Right renal cortex interstitium (tissue), 3 donors: ENCODE data around the gene STK32C. TPM values are rescaled to one million over a fixed set of nuclear protein-coding genes. Genes with fewer than 3 reads are reported as not detected.

Source experiments
- DNase-seq, 3 donors: peaks; one replicate each; pipeline ENCODE4 v3.0.0-alpha.2; 2013; ENCODE audit warnings: low read depth in 3 of 3, low spot score in 2 of 3
- polyA plus RNA-seq, 3 donors: library from polyadenylated mRNA; unstranded; fragments of 120-200 nt; gene quantifications; one replicate each; pipeline ENCODE4 v1.2.1, GENCODE V29; 2013; ENCODE audit not compliant: insufficient read length in 3 of 3

STK32C gene
- polyA plus RNA-seq, 3 donors, result 11.3 to 13.5 (median 11.7) TPM

GRCh38 chr10:132202070-132202970 is 105.4 kb downstream of the STK32C start:
- DNase-seq, result no peak

DNA sequence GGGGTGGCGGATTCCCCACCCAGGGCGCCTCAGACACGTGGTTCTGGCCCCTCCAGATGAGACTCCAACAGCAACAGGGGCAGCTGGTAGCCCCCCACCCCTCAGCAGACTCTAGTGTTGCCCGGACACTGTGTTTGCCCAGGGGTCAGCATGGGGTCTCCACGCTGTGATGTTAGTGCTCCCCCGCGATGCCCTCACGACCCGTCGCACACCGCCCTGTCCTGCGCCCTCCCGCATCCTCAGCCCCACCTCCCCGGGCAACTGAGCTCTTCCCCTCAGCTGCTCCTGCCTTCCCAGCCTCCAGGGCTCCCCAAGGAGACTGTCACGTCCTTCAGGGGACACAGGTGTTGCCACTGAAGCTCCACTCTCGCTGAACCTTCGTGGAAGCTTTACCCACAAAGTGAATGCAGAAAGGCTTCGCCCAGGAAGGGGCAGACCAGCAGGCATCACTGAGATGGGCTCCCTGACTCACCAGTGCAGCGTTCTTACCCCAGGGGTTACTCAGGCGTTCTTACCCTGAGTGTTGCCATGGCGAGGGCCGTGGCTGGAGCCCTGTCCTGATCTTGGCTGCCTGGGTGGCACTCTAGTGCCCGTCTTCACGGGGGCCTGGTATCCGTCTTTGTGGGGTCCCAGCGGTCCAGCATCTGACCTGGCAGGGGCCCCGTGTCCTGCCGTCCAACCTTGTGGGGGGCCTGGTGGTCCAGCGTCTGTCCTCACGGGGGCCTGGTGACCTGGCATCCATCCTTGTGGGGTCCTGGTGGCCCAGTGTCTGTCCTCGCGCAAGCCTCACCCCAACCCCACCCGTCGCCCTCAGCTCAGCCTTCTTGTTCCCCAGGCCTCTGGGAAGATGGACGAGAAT is 106.4 kb downstream of the STK32C start:
- no peak for DNase-seq

DNA sequence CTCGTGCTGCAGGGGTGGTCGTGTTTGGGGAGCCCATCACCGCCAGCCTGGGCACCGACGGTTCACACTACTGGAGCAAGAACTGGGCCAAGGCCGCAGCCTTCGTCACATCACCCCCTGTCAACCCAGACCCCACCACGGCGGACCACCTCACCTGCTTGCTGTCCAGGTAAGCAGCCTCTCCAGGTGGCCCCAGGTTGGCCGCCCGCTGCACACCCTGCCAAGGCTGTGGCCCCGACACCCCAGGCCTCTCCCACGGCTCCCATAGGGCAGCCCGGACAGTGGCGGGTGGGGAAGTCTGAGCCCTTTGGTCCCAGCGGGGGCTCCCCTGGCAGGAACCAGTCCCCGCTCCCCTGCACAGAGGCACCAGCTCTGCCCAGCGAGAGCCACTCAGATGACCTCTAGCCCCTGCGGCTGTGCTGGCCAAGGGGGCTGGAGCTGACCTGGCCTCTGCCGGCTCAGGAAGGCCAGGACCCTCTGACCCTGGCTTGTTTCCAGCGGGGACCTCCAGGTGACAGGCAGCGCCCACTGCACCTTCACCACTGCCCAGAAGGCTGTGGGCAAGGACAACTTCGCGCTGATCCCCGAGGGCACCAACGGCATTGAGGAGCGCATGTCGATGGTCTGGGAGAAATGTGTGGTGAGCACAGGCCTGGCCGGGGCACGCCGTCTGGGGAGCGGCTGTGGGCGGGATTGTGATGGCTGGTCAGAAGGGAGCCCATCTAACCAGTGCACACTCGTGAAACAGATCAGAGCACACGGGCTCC is 107.2 kb downstream of the STK32C start:
- no peak for DNase-seq

- no peak for DNase-seq
Measured at GRCh38 chr10:132199854-132200311, 107.9 kb downstream of the STK32C start.

- DNase-seq, result no peak
Measured at GRCh38 chr10:132199268-132199853, 108.4 kb downstream of the STK32C start.

DNA sequence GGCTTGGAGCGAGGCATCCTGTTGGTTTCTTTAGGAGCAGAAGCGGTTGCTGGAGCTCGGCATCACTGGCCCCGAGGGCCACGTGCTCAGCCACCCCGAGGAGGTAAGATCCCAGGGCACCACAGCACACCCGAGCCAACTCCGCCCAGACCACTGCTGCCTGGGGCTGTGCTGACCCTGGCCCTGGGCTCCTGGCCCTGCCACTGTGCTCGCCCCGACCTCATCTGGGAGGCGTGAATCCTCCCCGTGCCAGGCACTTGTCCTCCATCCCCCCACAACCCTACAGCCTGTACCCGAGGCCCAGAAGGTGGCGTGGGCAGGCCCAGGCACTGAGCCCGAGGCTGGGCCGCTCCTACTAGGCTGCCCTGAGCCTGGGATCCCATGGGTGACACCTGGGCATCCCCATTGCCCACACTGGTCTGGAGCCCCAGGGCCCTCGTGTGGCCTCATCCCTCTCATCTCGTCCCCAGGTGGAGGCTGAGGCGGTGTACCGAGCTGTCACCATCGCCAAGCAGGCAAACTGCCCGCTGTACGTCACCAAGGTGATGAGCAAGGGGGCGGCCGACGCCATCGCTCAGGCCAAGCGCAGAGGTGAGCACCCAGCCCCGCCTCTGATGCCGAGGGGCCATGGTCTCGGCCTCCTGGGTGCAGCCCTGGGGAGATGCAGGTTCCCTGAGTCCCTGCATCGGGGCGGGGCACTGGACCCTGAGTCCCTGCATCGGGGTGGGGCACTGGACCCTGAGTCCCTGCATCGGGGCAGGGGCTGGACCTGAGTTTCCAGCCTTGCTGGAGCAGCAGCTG is 109.2 kb downstream of the STK32C start:
- no peak for DNase-seq

DNA sequence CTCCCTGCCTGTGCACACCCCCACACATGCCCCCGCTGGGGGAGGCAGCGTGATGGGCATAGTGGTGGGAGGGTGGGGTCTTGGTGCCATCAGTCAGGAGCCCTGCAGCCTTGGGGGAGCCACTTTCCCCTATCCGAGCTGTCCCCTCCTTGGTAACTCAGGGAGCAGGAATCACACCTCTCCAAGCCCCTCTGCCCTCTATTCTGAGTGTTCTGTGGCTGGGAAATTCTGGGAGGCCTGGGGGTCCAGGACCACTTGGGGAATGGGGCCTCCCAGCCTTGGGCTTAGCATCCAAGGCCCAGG is 109.7 kb downstream of the STK32C start:
- DNase-seq, result no peak

DNA sequence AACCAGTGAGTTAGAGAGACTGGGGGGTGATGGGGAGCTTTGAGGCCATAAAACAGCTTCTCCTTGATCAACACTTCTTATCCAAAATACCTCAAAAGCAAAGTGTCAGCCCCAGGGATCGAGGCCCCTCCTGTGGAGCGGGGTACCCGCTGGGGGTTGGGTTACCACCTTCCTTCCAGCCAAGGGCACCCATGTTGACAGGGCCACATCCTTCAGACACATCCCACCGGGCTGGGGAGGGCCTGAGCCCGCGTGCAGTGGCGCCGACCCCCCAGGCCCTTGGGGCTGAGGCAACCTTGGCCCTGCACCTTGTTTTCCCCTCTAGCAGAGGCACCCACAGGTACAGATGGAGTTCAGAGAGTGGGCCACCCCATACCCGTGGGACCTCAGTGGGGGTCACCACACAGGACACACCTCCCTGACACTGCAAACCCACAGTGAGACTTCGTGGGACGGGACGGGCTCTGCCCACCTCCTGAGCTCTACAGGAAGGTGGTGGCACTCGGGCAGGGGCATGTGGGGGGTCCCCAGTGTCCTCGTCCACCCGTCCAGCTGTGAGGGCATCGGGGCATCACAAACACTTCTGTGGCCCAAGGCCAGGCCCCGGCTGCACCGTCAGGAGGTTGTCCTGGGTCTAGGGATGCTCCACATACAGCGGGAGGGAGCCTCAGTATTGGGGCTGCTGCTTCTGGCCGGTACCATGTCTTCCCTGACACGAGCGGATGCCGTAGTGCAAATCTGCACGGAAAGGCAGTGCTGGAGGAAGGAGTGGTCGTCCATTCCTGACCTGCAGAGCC is 110.3 kb downstream of the STK32C start:
- no peak for DNase-seq

DNA sequence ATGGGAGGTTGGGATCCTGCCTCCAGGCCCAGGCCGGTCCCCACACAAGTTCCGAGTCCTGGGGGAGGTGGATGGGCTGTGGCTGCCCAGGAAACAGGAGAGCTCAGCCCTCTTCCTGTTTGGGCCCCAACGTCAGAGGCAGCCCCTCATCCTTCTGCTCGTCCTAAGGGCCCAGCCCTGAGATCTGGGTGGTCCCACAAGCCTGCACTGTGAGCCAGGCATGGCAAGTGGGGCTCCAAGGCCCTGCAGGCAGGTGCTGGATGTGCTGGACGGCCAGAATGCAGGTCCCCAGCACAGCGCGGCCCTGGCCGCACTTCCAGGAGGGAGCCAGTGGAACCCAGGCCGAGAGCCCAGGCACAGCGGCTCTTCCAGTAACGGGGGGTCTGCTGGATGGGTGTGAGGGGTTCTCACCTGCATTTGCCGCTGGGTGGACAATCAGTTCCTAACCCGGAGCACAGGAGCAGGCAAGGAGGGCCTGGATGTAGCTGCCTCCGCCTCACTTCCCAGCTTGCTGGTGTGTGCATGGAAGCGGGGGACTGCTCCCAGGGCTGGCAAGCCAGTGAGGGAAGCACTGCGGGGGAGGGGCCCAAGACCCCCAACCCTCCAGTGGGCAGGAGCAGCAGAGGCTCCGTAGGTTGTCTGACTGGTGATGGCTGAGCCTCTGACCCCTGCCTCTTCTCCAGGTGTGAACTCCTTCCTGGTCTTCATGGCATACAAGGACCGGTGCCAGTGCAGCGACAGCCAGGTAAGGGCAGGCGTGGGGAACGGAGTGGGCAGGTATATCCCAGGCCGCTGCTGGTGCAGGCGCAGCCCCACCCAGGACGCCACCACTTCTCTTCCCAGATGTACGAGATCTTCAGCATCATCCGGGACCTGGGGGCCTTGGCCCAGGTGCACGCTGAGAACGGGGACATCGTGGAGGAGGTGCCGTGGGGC is 111.3 kb downstream of the STK32C start:
- DNase-seq, result no peak

GRCh38 chr10:132195366-132196075 is 112.2 kb downstream of the STK32C start:
- no peak for DNase-seq

DNA sequence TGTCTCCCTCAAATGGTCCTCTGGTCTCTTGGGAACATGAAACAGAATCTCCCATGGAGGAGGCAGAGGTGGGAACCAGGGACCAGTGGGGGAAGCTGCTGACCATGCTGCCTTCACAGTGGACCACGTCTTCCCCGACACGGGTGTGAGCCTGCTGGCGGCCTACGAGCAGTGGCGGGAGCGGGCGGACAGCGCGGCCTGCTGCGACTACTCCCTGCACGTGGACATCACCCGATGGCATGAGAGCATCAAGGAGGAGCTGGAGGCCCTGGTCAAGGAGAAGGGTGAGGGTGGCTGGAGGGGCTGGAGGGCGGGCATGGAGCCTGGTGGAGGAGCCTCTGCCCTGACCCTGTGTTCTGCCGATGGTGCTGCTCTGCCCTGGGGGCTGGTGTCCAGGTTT is 113.0 kb downstream of the STK32C start:
- DNase-seq, result no peak

DNA sequence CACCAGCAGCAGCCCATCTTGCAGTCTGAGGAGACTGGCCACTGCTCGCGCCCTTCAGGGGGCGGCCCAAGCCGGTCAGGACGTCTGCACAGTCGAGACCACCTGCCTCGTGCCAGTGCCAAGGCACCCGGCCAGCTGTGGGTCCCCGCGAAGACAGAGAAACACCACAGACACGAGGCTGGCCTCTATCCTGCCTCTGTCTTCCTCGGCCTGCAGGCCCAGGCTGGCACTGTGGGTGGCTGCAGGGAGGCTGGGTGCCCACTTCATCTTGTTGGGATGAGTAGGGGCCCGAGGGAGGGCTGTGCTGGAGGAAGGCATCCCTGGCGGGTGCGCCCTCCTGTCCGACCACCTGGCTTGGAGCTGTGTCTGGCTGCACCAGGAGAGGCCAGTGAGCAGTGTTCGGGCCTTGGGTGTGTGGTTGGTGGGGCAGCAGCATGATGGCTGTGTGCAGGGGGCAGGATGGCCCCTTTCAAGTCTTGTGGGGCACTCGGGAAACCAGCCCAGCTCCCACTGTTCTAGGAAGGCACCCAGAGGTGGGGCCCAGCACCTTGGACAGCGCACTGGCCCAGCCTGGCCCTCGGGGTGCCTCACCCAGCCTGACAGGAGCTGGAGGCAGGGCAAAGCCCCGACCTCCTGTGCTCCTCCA is 113.7 kb downstream of the STK32C start:
- DNase-seq, result no peak

GRCh38 chr10:132192991-132193665 is 114.6 kb downstream of the STK32C start:
- no peak for DNase-seq

DNA sequence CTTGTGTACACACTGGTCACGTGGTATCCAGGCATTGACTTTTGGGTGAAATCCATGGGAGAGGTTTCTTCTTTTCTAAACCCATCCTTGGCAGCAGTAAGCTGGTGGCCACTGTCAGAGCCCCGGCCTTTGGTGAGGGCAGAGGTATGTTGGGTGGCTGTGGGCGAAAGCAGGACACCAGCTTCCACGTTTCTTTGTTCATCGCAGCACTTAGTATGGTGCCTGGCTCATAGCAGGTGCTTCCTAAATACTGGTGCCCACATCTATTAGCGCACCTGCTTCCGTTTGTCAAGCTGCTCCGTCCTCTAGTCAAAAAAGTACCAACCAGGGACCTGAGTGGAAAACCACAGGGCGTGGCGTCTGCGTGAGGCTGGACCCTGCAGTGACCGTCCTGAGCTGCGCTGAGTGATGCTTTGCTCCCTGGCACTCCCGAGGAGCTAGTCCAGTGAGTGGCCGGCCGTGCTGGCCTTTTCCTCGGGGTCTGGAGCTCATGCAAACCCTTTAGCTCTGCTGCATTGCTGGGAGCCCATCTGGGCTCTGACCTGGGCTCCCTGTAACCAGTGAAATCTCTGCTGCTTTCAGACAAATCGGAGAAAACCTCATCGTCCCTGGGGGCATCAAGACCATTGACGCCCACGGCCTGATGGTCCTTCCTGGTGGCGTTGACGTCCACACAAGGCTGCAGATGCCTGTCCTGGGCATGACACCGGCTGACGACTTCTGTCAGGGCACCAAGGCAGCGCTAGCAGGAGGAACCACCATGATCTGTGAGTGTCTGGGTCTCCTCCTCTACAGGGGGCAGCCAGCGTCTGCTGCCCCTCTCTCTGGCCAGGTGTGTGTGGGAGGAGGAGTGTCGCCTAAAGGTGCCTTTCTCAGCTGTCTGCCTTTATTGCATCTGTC is 115.4 kb downstream of the STK32C start:
- DNase-seq, result no peak

- no peak for DNase-seq
Measured at GRCh38 chr10:132189810-132190422, 117.8 kb downstream of the STK32C start.
